ENCODE measurements around the gene TMEM59L. TPM values are rescaled to one million over a fixed set of nuclear protein-coding genes. Genes with fewer than 3 reads are reported as not detected.

The TMEM59L gene
- total and polyA plus RNA-seq, 9 of the 15 experiments (the other 6 are each of a cell fraction or from before 2014, with no cell fraction given): 0.37 TPM; not detected in 8

DNA sequence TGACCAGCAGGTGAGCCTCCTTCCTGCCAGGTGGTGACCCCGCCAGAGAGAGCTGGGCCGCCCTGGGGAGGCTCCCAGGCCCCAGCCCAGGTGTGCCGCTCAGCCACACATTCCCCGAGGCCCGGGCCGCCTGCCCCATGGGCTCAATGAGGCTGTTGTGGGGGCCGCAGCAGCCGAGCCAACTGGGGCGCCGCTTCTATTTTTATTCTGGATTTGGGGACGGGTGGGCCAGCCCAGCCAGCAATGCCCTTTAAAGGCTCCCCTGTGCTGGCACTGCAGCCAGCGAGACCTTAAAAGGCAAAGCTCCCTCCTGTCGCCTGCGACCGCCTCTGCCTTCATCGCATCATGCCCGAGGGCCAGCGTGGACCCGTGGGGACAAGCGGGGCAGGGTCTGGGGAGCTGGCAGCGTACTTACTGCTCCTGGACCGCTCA lies 53.1 kb downstream of the TMEM59L start:
- ChIA-PET CTCF (ENCODE audit: low intra/inter-chr PET ratio) (no interaction called here), POLR2A (no interaction called here)
- Histone ChIP-seq H3K79me2 (ENCODE audit: control insufficient read depth, insufficient read depth, low read length) (no peaks in the 10 kb centered on the region), H3K4me2 (ENCODE audit: insufficient read depth, low read length) (no peak overlapping the region), H3K27me3 (ENCODE audit: control insufficient read depth in 2 of 2, insufficient read depth in 2 of 2, low read length in 2 of 2) (no peaks in the 10 kb centered on the region), H2AFZ (ENCODE audit: low read depth, low read length) (no peak overlapping the region), H3K4me1 (replicated peaks in 1 of 2; ENCODE audit: control insufficient read depth in 2 of 2, insufficient read depth in 2 of 2, low read length in 2 of 2) (peaks cover 0 to 22% of the 10 kb centered on the region in 2 experiments; a peak in 1 of 5 replicates), H3K36me3 (ENCODE audit: control insufficient read depth, insufficient read depth, low read length) (peaks cover 20% of the 10 kb centered on the region; the same call in 2 of the 3 replicates), H3K27ac (ENCODE audit: extremely low read depth, low read depth, low read length) (no peak overlapping the region), H4K20me1 (replicated peaks; ENCODE audit: control insufficient read depth, insufficient read depth, low read length) (peaks cover 7% of the 10 kb centered on the region; the same call in 1 of the 2 replicates), H3K9ac (ENCODE audit: insufficient read depth in 1 of 2, low read depth in 2 of 2, low read length in 2 of 2) (no peak overlapping the region; a peak in 1 of 4 replicates), H3K9me1 (ENCODE audit: control insufficient read depth, insufficient read depth, low read length) (no peaks in the 10 kb centered on the region), H3K4me3 (no peak overlapping the region), H3K9me3 (replicated peaks; ENCODE audit: control insufficient read depth, insufficient read depth, low read depth, low read length) (no peaks in the 10 kb centered on the region)
- ATAC-seq (no peak), FAIRE-seq (no peak), DNase-seq (ENCODE audit: extremely low read depth in 1 of 4, low spot score in 3 of 4) (no peak)
- intact Hi-C loops (cut with micrococcal nuclease): no loop called here
- 89% methylated on average over 19 of the region's 22 CpGs for whole genome bisulfite sequencing (ENCODE audit: insufficient coverage, low coverage, missing lambda C conversion rate)
- TF ChIP-seq EHMT2 (IDR thresholded peaks at IDR 0.05) (no peak), FOXA1 (IDR thresholded peaks at IDR 0.05; ENCODE audit: borderline replicate concordance) (no peak), RNF2 (IDR thresholded peaks at IDR 0.05) (no peak), ZNF785 (CRISPR knock-in tag; IDR thresholded peaks at IDR 0.05) (no peak)
- in situ Hi-C loops (cut with MboI): no loop called here
- BruUV-seq (replicated peaks): no TSS peak

- intact Hi-C loops (cut with micrococcal nuclease): no loop called here
- BruUV-seq (replicated peaks): no TSS peak
- Histone ChIP-seq H3K36me3 (ENCODE audit: control insufficient read depth, insufficient read depth, low read length) (peaks cover 20% of the 10 kb centered on the region; the same call in 2 of the 3 replicates), H3K79me2 (ENCODE audit: control insufficient read depth, insufficient read depth, low read length) (no peaks in the 10 kb centered on the region), H3K27ac (ENCODE audit: extremely low read depth, low read depth, low read length) (no peak overlapping the region), H3K9ac (ENCODE audit: insufficient read depth in 1 of 2, low read depth in 2 of 2, low read length in 2 of 2) (no peak overlapping the region; a peak in 1 of 4 replicates), H3K4me2 (ENCODE audit: insufficient read depth, low read length) (no peak overlapping the region), H3K9me3 (replicated peaks; ENCODE audit: control insufficient read depth, insufficient read depth, low read depth, low read length) (no peaks in the 10 kb centered on the region), H3K4me3 (no peak overlapping the region), H4K20me1 (replicated peaks; ENCODE audit: control insufficient read depth, insufficient read depth, low read length) (peaks cover 1% of the 10 kb centered on the region; the same call in 1 of the 2 replicates), H3K4me1 (replicated peaks in 1 of 2; ENCODE audit: control insufficient read depth in 2 of 2, insufficient read depth in 2 of 2, low read length in 2 of 2) (peaks cover 0 to 19% of the 10 kb centered on the region in 2 experiments; a peak in 1 of 5 replicates), H3K27me3 (ENCODE audit: control insufficient read depth in 2 of 2, insufficient read depth in 2 of 2, low read length in 2 of 2) (no peaks in the 10 kb centered on the region), H2AFZ (ENCODE audit: low read depth, low read length) (no peak overlapping the region), H3K9me1 (ENCODE audit: control insufficient read depth, insufficient read depth, low read length) (no peaks in the 10 kb centered on the region)
- in situ Hi-C loops (cut with MboI): no loop called here
- CTCF ChIA-PET (ENCODE audit: low intra/inter-chr PET ratio): no interaction called here
- DNase-seq (ENCODE audit: extremely low read depth in 1 of 4, low spot score in 3 of 4) (no peak), ATAC-seq (no peak), FAIRE-seq (no peak)
- 56% methylated on average over 11 of the region's 12 CpGs for WGBS (ENCODE audit: insufficient coverage, low coverage, missing lambda C conversion rate)
- POLR2A ChIA-PET: no interaction called here
- TF ChIP-seq SMARCC2 (IDR thresholded peaks at IDR 0.05; ENCODE audit: low read depth): no peak
- TF ChIP-seq, protein P1, sequence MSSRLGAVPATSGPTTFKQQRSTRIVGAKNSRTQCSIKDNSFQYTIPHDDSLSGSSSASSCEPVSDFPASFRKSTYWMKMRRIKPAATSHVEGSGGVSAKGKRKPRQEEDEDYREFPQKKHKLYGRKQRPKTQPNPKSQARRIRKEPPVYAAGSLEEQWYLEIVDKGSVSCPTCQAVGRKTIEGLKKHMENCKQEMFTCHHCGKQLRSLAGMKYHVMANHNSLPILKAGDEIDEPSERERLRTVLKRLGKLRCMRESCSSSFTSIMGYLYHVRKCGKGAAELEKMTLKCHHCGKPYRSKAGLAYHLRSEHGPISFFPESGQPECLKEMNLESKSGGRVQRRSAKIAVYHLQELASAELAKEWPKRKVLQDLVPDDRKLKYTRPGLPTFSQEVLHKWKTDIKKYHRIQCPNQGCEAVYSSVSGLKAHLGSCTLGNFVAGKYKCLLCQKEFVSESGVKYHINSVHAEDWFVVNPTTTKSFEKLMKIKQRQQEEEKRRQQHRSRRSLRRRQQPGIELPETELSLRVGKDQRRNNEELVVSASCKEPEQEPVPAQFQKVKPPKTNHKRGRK (tag; IDR thresholded peaks at IDR 0.05): no peak
- no peak for TF ChIP-seq SAP30 (IDR thresholded peaks at IDR 0.05; ENCODE audit: borderline replicate concordance, insufficient read depth, low read depth, low read length, poor library complexity, severe bottlenecking)
- TF ChIP-seq MNT (conservative IDR thresholded peaks at IDR 0.05): no peak
- TF ChIP-seq CREM (IDR thresholded peaks at IDR 0.05; ENCODE audit: low read depth): no peak
Observed at GRCh38 chr19:18666317-18666716, 53.6 kb downstream of the TMEM59L start.
